ENCODE results near the gene AXDND1. TPM values are rescaled to one million over a fixed set of nuclear protein-coding genes. Genes with fewer than 3 reads are reported as not detected.

AXDND1 gene
- total RNA-seq, 1 experiment from 2014 or later, result 0.15 TPM

DNA sequence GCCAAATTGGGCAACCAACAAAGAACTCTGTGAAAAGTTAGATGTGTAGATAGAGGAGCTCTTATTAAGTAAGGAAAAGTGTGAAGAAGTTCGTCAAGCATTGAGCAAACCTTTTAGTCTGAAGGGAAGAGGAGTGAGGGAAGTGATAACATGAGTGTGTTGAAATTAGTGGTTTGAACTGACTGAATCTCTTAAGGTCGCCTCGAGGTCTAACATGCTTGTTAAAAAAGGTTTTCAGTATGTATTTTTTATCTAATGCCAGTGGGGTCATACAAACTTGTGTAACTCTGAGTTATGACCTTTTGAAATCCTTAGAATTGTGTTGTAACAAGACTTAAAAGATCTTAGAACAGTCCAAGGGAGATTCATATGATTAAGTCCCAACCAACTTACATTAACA, 38.1 kb upstream of the AXDND1 start:
- Histone ChIP-seq H2AFZ (ENCODE audit: low read length) (no peak overlapping the region), H3K4me2 (ENCODE audit: low read depth, low read length, poor library complexity, severe bottlenecking) (no peak overlapping the region), H3K27ac (ENCODE audit: low read length) (no peak overlapping the region), H4K20me1 (ENCODE audit: insufficient read depth, low read depth, low read length) (no peaks in the 10 kb centered on the region), H3K9me3 (ENCODE audit: low read length) (no peaks in the 10 kb centered on the region), H3K27me3 (ENCODE audit: low read length) (no peaks in the 10 kb centered on the region), H3K36me3 (ENCODE audit: insufficient read depth, low read length) (no peaks in the 10 kb centered on the region; the same call in 1 of the 2 replicates), H3K79me2 (ENCODE audit: low read length) (peaks cover 36% of the 10 kb centered on the region), H3K9ac (ENCODE audit: low read length) (no peak overlapping the region), H3K9me2 (replicated peaks; ENCODE audit: insufficient read depth, low read length) (no peaks in the 10 kb centered on the region), H3K4me1 (ENCODE audit: low read length) (peaks cover 12% of the 10 kb centered on the region), H3K4me3 (ENCODE audit: low read length) (no peak overlapping the region)
- no peak for DNase-seq

DNA sequence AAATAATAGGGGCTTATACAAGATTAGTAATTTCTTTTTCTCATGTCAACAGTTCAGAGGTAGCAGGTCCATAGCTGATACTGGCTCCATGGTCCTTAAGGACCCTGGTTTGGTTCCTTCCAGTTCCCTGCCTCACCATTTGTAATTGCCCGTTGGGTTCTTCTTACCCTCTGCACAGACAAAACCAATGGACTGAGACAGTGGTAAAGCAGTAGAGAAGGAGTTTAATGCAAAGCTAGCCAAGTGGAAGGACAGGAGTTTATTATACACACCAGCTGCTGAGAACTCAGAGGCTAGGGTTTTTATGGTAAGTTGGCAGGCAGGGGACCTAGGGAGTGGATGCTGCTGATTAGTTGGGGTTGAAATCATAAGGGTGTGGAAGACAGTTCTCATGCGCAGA, 35.9 kb upstream of the AXDND1 start:
- Histone ChIP-seq H3K79me2 (ENCODE audit: low read length) (peaks cover 21% of the 10 kb centered on the region; the same call in 1 of the 2 replicates), H4K20me1 (ENCODE audit: insufficient read depth, low read depth, low read length) (no peaks in the 10 kb centered on the region), H3K9ac (ENCODE audit: low read length) (no peak overlapping the region), H3K9me3 (ENCODE audit: low read length) (no peaks in the 10 kb centered on the region), H3K4me3 (ENCODE audit: low read length) (no peak overlapping the region), H3K27me3 (ENCODE audit: low read length) (no peaks in the 10 kb centered on the region), H3K9me2 (replicated peaks; ENCODE audit: insufficient read depth, low read length) (no peaks in the 10 kb centered on the region), H3K4me2 (ENCODE audit: low read depth, low read length, poor library complexity, severe bottlenecking) (no peak overlapping the region), H3K4me1 (ENCODE audit: low read length) (peaks cover 12% of the 10 kb centered on the region), H3K27ac (ENCODE audit: low read length) (no peak overlapping the region), H2AFZ (ENCODE audit: low read length) (no peak overlapping the region), H3K36me3 (ENCODE audit: insufficient read depth, low read length) (no peaks in the 10 kb centered on the region)
- DNase-seq, result no peak

DNA sequence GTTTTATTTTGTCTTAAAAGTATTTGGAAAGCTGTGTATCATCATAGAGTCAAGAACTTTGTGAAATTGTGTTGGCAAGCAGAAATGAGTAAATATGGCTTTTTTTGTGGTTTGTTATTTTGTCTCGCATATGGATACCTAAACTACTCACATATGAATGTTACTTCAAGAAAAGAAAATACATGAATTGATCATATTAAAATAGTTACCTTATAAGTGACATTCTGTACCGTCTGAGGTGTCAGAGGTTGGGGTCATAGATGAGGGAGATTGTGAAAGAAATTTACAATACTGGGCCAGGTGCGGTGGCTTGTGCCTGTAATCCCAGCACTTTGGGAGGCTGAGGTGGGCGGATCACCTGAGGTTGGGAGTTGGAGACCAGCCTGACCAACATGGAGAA, 31.3 kb upstream of the AXDND1 start:
- H3K79me2 ChIP-seq (ENCODE audit: low read length), result peaks cover 13% of the 10 kb centered on the region; the same call in 1 of the 2 replicates
- no peaks in the 10 kb centered on the region for H4K20me1 ChIP-seq (ENCODE audit: insufficient read depth, low read depth, low read length)
- H3K9me3 ChIP-seq (ENCODE audit: low read length), result no peaks in the 10 kb centered on the region

GRCh38 chr1:179337288-179337687, 28.5 kb upstream of the AXDND1 start:
- H3K9ac ChIP-seq (ENCODE audit: low read length), result no peak overlapping the region

More for the DNA sequence above, 31.3 kb upstream of the AXDND1 start:
- no peak overlapping the region for H3K4me3 ChIP-seq (ENCODE audit: low read length)
- H3K9ac ChIP-seq (ENCODE audit: low read length), result no peak overlapping the region
- H3K36me3 ChIP-seq (ENCODE audit: insufficient read depth, low read length), result 0 out of 2 replicates have a peak, but pooled peaks cover 3% of the 10 kb centered on the region
- no peaks in the 10 kb centered on the region for H3K27me3 ChIP-seq (ENCODE audit: low read length)
- no peak overlapping the region for H2AFZ ChIP-seq (ENCODE audit: low read length)
- H3K4me1 ChIP-seq (ENCODE audit: low read length), result peaks cover 12% of the 10 kb centered on the region
- DNase-seq, result no peak
- no peak overlapping the region for H3K4me2 ChIP-seq (ENCODE audit: low read depth, low read length, poor library complexity, severe bottlenecking)
- no peaks in the 10 kb centered on the region for H3K9me2 ChIP-seq (replicated peaks; ENCODE audit: insufficient read depth, low read length)
- no peak overlapping the region for H3K27ac ChIP-seq (ENCODE audit: low read length)

GRCh38 chr1:179337942-179338560, 27.7 kb upstream of the AXDND1 start:
- no peak overlapping the region for H3K9ac ChIP-seq (ENCODE audit: low read length)
- peaks cover 5% of the 10 kb centered on the region for H3K4me1 ChIP-seq (ENCODE audit: low read length)
- H3K27me3 ChIP-seq (ENCODE audit: low read length), result no peaks in the 10 kb centered on the region
- no peak for DNase-seq
- H2AFZ ChIP-seq (ENCODE audit: low read length), result no peak overlapping the region
- no peaks in the 10 kb centered on the region for H3K79me2 ChIP-seq (ENCODE audit: low read length)
- 0 out of 2 replicates have a peak, but pooled peaks cover 6% of the 10 kb centered on the region for H3K36me3 ChIP-seq (ENCODE audit: insufficient read depth, low read length)
- H3K27ac ChIP-seq (ENCODE audit: low read length), result no peak overlapping the region
- H3K4me3 ChIP-seq (ENCODE audit: low read length), result no peak overlapping the region
- H4K20me1 ChIP-seq (ENCODE audit: insufficient read depth, low read depth, low read length), result no peaks in the 10 kb centered on the region
- H3K4me2 ChIP-seq (ENCODE audit: low read depth, low read length, poor library complexity, severe bottlenecking), result no peak overlapping the region
- H3K9me2 ChIP-seq (replicated peaks; ENCODE audit: insufficient read depth, low read length), result no peaks in the 10 kb centered on the region
- H3K9me3 ChIP-seq (ENCODE audit: low read length), result no peaks in the 10 kb centered on the region

More at GRCh38 chr1:179337288-179337687, 28.5 kb upstream of the AXDND1 start:
- Histone ChIP-seq H3K4me2 (ENCODE audit: low read depth, low read length, poor library complexity, severe bottlenecking) (no peak overlapping the region), H3K9me3 (ENCODE audit: low read length) (no peaks in the 10 kb centered on the region), H3K9me2 (replicated peaks; ENCODE audit: insufficient read depth, low read length) (no peaks in the 10 kb centered on the region), H3K36me3 (ENCODE audit: insufficient read depth, low read length) (0 out of 2 replicates have a peak, but pooled peaks cover 6% of the 10 kb centered on the region), H4K20me1 (ENCODE audit: insufficient read depth, low read depth, low read length) (no peaks in the 10 kb centered on the region), H3K27me3 (ENCODE audit: low read length) (no peaks in the 10 kb centered on the region), H3K4me1 (ENCODE audit: low read length) (peaks cover 5% of the 10 kb centered on the region), H2AFZ (ENCODE audit: low read length) (no peak overlapping the region), H3K79me2 (ENCODE audit: low read length) (peaks cover 2% of the 10 kb centered on the region; the same call in 1 of the 2 replicates), H3K4me3 (ENCODE audit: low read length) (no peak overlapping the region), H3K27ac (ENCODE audit: low read length) (no peak overlapping the region)
- no peak for DNase-seq

DNA sequence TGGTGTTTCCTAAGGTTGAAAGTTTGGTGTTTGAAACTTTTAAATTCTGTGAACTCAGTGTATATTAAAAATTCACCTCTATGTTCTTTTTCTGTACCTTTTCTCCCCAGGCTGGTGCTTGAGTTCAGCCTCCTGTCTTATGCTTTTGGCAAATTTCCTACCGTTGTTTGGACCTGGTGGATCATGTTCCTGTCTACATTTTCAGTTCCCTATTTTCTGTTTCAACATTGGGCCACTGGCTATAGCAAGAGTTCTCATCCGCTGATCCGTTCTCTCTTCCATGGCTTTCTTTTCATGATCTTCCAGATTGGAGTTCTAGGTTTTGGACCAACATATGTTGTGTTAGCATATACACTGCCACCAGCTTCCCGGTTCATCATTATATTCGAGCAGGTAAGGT, 24.9 kb upstream of the AXDND1 start:
- H3K36me3 ChIP-seq (ENCODE audit: insufficient read depth, low read length), result 0 out of 2 replicates have a peak, but pooled peaks cover 7% of the 10 kb centered on the region
- H4K20me1 ChIP-seq (ENCODE audit: insufficient read depth, low read depth, low read length), result no peaks in the 10 kb centered on the region
- H2AFZ ChIP-seq (ENCODE audit: low read length), result no peak overlapping the region
- H3K27ac ChIP-seq (ENCODE audit: low read length), result no peak overlapping the region
- no peak overlapping the region for H3K9ac ChIP-seq (ENCODE audit: low read length)
- H3K79me2 ChIP-seq (ENCODE audit: low read length), result no peaks in the 10 kb centered on the region
- H3K4me2 ChIP-seq (ENCODE audit: low read depth, low read length, poor library complexity, severe bottlenecking), result no peak overlapping the region
- peaks cover 5% of the 10 kb centered on the region for H3K4me1 ChIP-seq (ENCODE audit: low read length)
- no peaks in the 10 kb centered on the region for H3K9me2 ChIP-seq (replicated peaks; ENCODE audit: insufficient read depth, low read length)
- no peak for DNase-seq
- H3K27me3 ChIP-seq (ENCODE audit: low read length), result no peaks in the 10 kb centered on the region
- no peak overlapping the region for H3K4me3 ChIP-seq (ENCODE audit: low read length)
- H3K9me3 ChIP-seq (ENCODE audit: low read length), result no peaks in the 10 kb centered on the region

- Histone ChIP-seq H3K4me1 (ENCODE audit: low read length) (peaks cover 5% of the 10 kb centered on the region), H3K27me3 (ENCODE audit: low read length) (no peaks in the 10 kb centered on the region), H3K9ac (ENCODE audit: low read length) (no peak overlapping the region), H2AFZ (ENCODE audit: low read length) (no peak overlapping the region), H3K4me2 (ENCODE audit: low read depth, low read length, poor library complexity, severe bottlenecking) (no peak overlapping the region), H3K27ac (ENCODE audit: low read length) (no peak overlapping the region), H3K36me3 (ENCODE audit: insufficient read depth, low read length) (0 out of 2 replicates have a peak, but pooled peaks cover 7% of the 10 kb centered on the region), H4K20me1 (ENCODE audit: insufficient read depth, low read depth, low read length) (no peaks in the 10 kb centered on the region), H3K4me3 (ENCODE audit: low read length) (no peak overlapping the region), H3K9me3 (ENCODE audit: low read length) (no peaks in the 10 kb centered on the region), H3K79me2 (ENCODE audit: low read length) (no peaks in the 10 kb centered on the region), H3K9me2 (replicated peaks; ENCODE audit: insufficient read depth, low read length) (no peaks in the 10 kb centered on the region)
- no peak for DNase-seq
Observed at GRCh38 chr1:179341943-179342547, 23.7 kb upstream of the AXDND1 start.

DNA sequence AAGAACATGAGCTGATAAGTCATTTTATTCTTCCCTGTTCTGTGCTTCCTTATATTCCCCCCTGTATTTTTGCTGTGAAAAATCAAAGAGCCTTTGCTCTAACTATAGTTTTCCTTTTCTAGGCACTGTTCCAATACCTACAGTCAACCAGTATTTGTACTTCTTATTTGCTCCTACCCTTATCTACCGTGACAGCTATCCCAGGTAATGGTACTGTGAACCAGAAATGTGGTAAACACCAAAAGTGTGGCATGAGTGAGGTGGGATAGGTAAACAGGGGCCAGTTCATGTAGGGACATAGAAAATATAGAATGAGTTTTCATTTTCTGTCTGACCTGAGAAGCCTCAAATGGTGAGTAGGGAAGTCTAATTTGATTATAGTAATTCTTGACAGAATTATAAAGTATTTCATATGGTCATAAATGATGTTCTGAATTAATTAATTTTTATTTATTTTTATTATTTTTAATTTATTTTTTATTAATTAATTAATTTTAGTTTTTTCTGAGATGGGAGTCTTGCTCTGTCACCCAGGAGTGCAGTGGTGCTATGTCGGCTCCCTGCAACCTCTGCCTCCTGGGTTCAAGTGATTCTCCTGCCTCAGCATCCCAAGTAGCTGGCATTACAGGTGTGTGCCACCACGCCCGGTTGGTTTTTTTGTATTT, 22.9 kb upstream of the AXDND1 start:
- H3K27ac ChIP-seq (ENCODE audit: low read length), result no peak overlapping the region
- no peak for DNase-seq
- H3K9ac ChIP-seq (ENCODE audit: low read length), result no peak overlapping the region
- H3K9me2 ChIP-seq (replicated peaks; ENCODE audit: insufficient read depth, low read length), result no peaks in the 10 kb centered on the region
- H3K9me3 ChIP-seq (ENCODE audit: low read length), result no peaks in the 10 kb centered on the region
- no peaks in the 10 kb centered on the region for H4K20me1 ChIP-seq (ENCODE audit: insufficient read depth, low read depth, low read length)
- H3K27me3 ChIP-seq (ENCODE audit: low read length), result no peaks in the 10 kb centered on the region
- no peak overlapping the region for H2AFZ ChIP-seq (ENCODE audit: low read length)
- H3K4me3 ChIP-seq (ENCODE audit: low read length), result no peak overlapping the region
- H3K36me3 ChIP-seq (ENCODE audit: insufficient read depth, low read length), result 0 out of 2 replicates have a peak, but pooled peaks cover 7% of the 10 kb centered on the region
- H3K4me1 ChIP-seq (ENCODE audit: low read length), result peaks cover 5% of the 10 kb centered on the region
- H3K79me2 ChIP-seq (ENCODE audit: low read length), result no peaks in the 10 kb centered on the region
- no peak overlapping the region for H3K4me2 ChIP-seq (ENCODE audit: low read depth, low read length, poor library complexity, severe bottlenecking)
